K562 (cell line): ENCODE results near the gene TSPAN18. TPM values are rescaled to one million over a fixed set of nuclear protein-coding genes. Genes with fewer than 3 reads are reported as not detected.

Experiments used
- ATAC-seq: fragments of 200-7000 bp; cut with Tn5 transposase; 3 replicates; pipeline ENCODE4 v1.9.1; 2020; ENCODE audit warnings: moderate library complexity
- BruUV-seq: library from RNA; stranded (reverse); fragments of 400-500 nt; replicated peaks from 2 replicates; lab custom pipeline; 2021; lab: Mats Ljungman, UMichigan
- CTCF ChIA-PET: fragments of 300-600 bp; formaldehyde crosslinking; extraction: SDS; loops from one replicate; lab custom pipeline; 2021; ENCODE audit warnings: low intra/inter-chr PET ratio; lab: Yijun Ruan, JAX
- POLR2A ChIA-PET: fragments of 300-600, 350-650 bp; sonication (Branson Sonifier 250); formaldehyde crosslinking; extraction: SDS; loops from one replicate; lab custom pipeline; 2021; ENCODE audit warnings: antibody characterized with exemption, inconsistent platforms; lab: Yijun Ruan, JAX
- DNase-seq, 4 experiments: peaks; one replicate each; pipeline versions ENCODE4 v3.0.0 to v3.0.0-alpha.2; 2011 to 2018; ENCODE audit warnings: low spot score in 3 of 4, mixed read lengths in 3 of 4; ENCODE audit errors: extremely low read depth in 1 of 4
- FAIRE-seq: peaks from 2 replicates; lab custom pipeline; 2011; peaks lifted over from hg19 to GRCh38; lab: Jason Lieb, UNC
- H2AFZ ChIP-seq: 2 replicates; pipeline ENCODE4 v1.6.0; 2011; ENCODE audit warnings: low read depth, low read length, control low read depth, inconsistent platforms
- H3K27ac ChIP-seq: fragments of 200-600 bp; 3 replicates; pipeline ENCODE4 v1.8.0; 2011; ENCODE audit warnings: low read depth, mild to moderate bottlenecking, control low read depth, inconsistent platforms, low read length, moderate library complexity, mixed read lengths; ENCODE audit errors: extremely low read depth
- H3K27me3 ChIP-seq, 2 experiments: fragments of 300-600 bp in 1 of 2; 2 replicates in 1 of 2; 3 replicates in 1 of 2; pipeline versions ENCODE4 v1.6.0 to v1.8.0; 2011; ENCODE audit warnings: inconsistent platforms in 2 of 2, low read length in 2 of 2, mild to moderate bottlenecking in 1 of 2, mixed read lengths in 1 of 2, moderate library complexity in 1 of 2; ENCODE audit not compliant: control insufficient read depth in 2 of 2, insufficient read depth in 2 of 2
- H3K36me3 ChIP-seq: fragments of 300-600 bp; 3 replicates; pipeline ENCODE4 v1.8.0; 2011; ENCODE audit warnings: mild to moderate bottlenecking, low read length, inconsistent platforms; ENCODE audit not compliant: control insufficient read depth, insufficient read depth
- H3K4me1 ChIP-seq, 2 experiments: fragments of 200-600 bp in 1 of 2; replicated peaks in 1 of 2; 2 replicates in 1 of 2; 3 replicates in 1 of 2; pipeline versions ENCODE4 v1.5.1 to v1.8.0; 2011; ENCODE audit warnings: inconsistent platforms in 2 of 2, low read length in 2 of 2, mild to moderate bottlenecking in 1 of 2, mixed read lengths in 1 of 2, moderate library complexity in 1 of 2; ENCODE audit not compliant: control insufficient read depth in 2 of 2, insufficient read depth in 2 of 2
- H3K4me2 ChIP-seq: 2 replicates; pipeline ENCODE4 v1.6.1; 2011; ENCODE audit warnings: low read length, control low read depth, inconsistent platforms, mixed read lengths; ENCODE audit not compliant: insufficient read depth
- H3K4me3 ChIP-seq: fragments of 200-600 bp; sonication (generic), shearing (Covaris generic); 2 replicates; pipeline ENCODE4 v1.5.1; 2016; ENCODE audit warnings: control low read depth, inconsistent platforms
- H3K79me2 ChIP-seq: fragments of 200-600 bp; 3 replicates; pipeline ENCODE4 v1.8.0; 2011; ENCODE audit warnings: low read length, inconsistent platforms; ENCODE audit not compliant: control insufficient read depth, insufficient read depth
- H3K9ac ChIP-seq, 2 experiments: 2 replicates each; pipeline versions ENCODE4 v1.6.0 to v1.6.1; 2011; ENCODE audit warnings: low read depth in 2 of 2, low read length in 2 of 2, control low read depth in 1 of 2, inconsistent platforms in 1 of 2, mild to moderate bottlenecking in 1 of 2, mixed read lengths in 1 of 2; ENCODE audit not compliant: insufficient read depth in 1 of 2
- H3K9me1 ChIP-seq: one replicate; pipeline ENCODE4 v1.6.0; 2011; ENCODE audit warnings: inconsistent platforms, mild to moderate bottlenecking, low read length, moderate library complexity; ENCODE audit not compliant: control insufficient read depth, insufficient read depth
- H3K9me3 ChIP-seq: replicated peaks from 2 replicates; pipeline ENCODE4 v1.5.1; 2011; ENCODE audit warnings: low read depth, low read length, inconsistent platforms; ENCODE audit not compliant: control insufficient read depth, insufficient read depth
- H4K20me1 ChIP-seq: replicated peaks from 2 replicates; pipeline ENCODE4 v1.6.1; 2011; ENCODE audit warnings: low read length, inconsistent platforms, mixed read lengths; ENCODE audit not compliant: control insufficient read depth, insufficient read depth
- CHD1 ChIP-seq: fragments of 200-600 bp; sonication (generic); IDR thresholded peaks from one replicate; pipeline ENCODE4 v1.6.1; 2012; ENCODE audit warnings: mild to moderate bottlenecking, moderate library complexity, low read length, inconsistent platforms
- E2F1 ChIP-seq: sonication (generic); formaldehyde crosslinking; IDR thresholded peaks from 2 replicates; pipeline ENCODE4 v1.8.1; 2023; ENCODE audit warnings: mild to moderate bottlenecking, missing genetic modification reagents, moderate library complexity
- FUS ChIP-seq: fragments of 200-400 bp; formaldehyde crosslinking; optimal IDR thresholded peaks from 2 replicates; pipeline ENCODE3; 2017; ENCODE audit warnings: low read depth, low read length
- GATA2 ChIP-seq: sonication (generic); formaldehyde crosslinking; IDR thresholded peaks from 2 replicates; pipeline ENCODE4 v1.4.0; 2020; ENCODE audit warnings: mild to moderate bottlenecking, missing genetic modification reagents
- SNIP1 ChIP-seq: fragments of 450-650 bp; IDR thresholded peaks from 2 replicates; pipeline ENCODE4 v1.7.1; 2017; ENCODE audit warnings: low read depth, mild to moderate bottlenecking
- SPI1 ChIP-seq: IDR thresholded peaks from 2 replicates; pipeline ENCODE4 v1.6.1; 2011; ENCODE audit warnings: low read depth, low read length, control low read depth, borderline replicate concordance
- TAF9B ChIP-seq: fragments of 450-650 bp; IDR thresholded peaks from 2 replicates; pipeline ENCODE4 v1.6.1; 2018; ENCODE audit warnings: mild to moderate bottlenecking; ENCODE audit not compliant: partially characterized antibody
- ZBTB17 ChIP-seq: fragments of 450-650 bp; formaldehyde crosslinking; IDR thresholded peaks from 2 replicates; pipeline ENCODE4 v1.4.0; 2020; ENCODE audit warnings: mild to moderate bottlenecking
- ZNF184 ChIP-seq: sonication (generic); formaldehyde crosslinking; IDR thresholded peaks from 2 replicates; pipeline ENCODE4 v1.5.0; 2020; ENCODE audit warnings: missing genetic modification reagents
- ZNF324 ChIP-seq: fragments of 250-450 bp; sonication (Bioruptor Pico); IDR thresholded peaks from 2 replicates; pipeline ENCODE4 v1.4.0; 2020; ENCODE audit warnings: mild to moderate bottlenecking
- ZNF445 ChIP-seq: fragments of 250-450 bp; sonication (Bioruptor Pico); IDR thresholded peaks from 2 replicates; pipeline ENCODE4 v1.4.0; 2020; ENCODE audit warnings: low read depth, mild to moderate bottlenecking, moderate library complexity
- ZNF583 ChIP-seq: fragments of 250-450 bp; sonication (Bioruptor Pico); IDR thresholded peaks from 2 replicates; pipeline ENCODE4 v1.4.0; 2020
- ZNF75A ChIP-seq: fragments of 450-650 bp; formaldehyde crosslinking; IDR thresholded peaks from 2 replicates; pipeline ENCODE4 v1.4.0; 2020; ENCODE audit warnings: mild to moderate bottlenecking
- WGBS: fragments of 100-300 bp; shearing (Covaris generic); methylation state at CpG from one replicate; pipeline ENCODE4 v1.1.6; 2016; ENCODE audit warnings: low coverage, mixed read lengths; ENCODE audit not compliant: insufficient coverage; ENCODE audit errors: missing lambda C conversion rate; 5-methylcytosine and 5-hydroxymethylcytosine counted together
- in situ Hi-C: fragments of 300-500 bp; cut with MboI; formaldehyde crosslinking; loops from 4 replicates; pipeline ENCODE4 v1.15.0; 2018; ENCODE audit warnings: inconsistent platforms, mixed read lengths
- intact Hi-C: fragments of 100-400 bp; cut with micrococcal nuclease; formaldehyde crosslinking; loops from 2 replicates; pipeline ENCODE4 v1.14.2; 2022
- polyA plus RNA-seq, 8 experiments: library from polyadenylated mRNA; depleted of rRNA in 4 of 8; stranded (reverse) in 5 of 8; unstranded in 3 of 8; fragments of >200 nt; fragmentation: Nextera tagmentation in 2 of 8; fragmentation: Illumina TruSeq in 1 of 8; extraction: Ambion mirVana in 2 of 8; extraction: Trizol in 1 of 8; gene quantifications; 2 replicates each; pipeline versions ENCODE4 v1.2.1 to v1.2.3, GENCODE V29; 2011 to 2014; ENCODE audit warnings: inconsistent platforms in 1 of 8, missing spikeins in 1 of 8
- total RNA-seq, 7 experiments: library from RNA; depleted of rRNA in 6 of 7; stranded (reverse); fragments of >200 nt in 6 of 7; fragmentation: Illumina TruSeq in 2 of 7; extraction: Trizol in 2 of 7; gene quantifications; 2 replicates each; pipeline versions ENCODE4 v1.2.1 to v1.2.3, GENCODE V29; 2011 to 2021; ENCODE audit warnings: low replicate concordance in 1 of 7
- TF ChIP-seq, protein P1 (sequence below): fragments of 450-650 bp; IDR thresholded peaks from one replicate; pipeline ENCODE4 v1.6.1; 2018; ENCODE audit warnings: mild to moderate bottlenecking, moderate library complexity; ENCODE audit not compliant: partially characterized antibody
- TF ChIP-seq, protein P2 (sequence below): fragments of 450-650 bp; IDR thresholded peaks from 2 replicates; pipeline ENCODE4 v1.7.0; 2016; ENCODE audit warnings: borderline replicate concordance

TSPAN18 gene
- total and polyA plus RNA-seq, 9 of the 15 experiments (the other 6 are each of a cell fraction or from before 2014, with no cell fraction given) = 0.17 to 0.35 (median 0.22) TPM; not detected in 4

GRCh38 chr11:44708009-44708408 lies 18.8 kb upstream of the TSPAN18 start:
- H3K36me3 ChIP-seq = no peaks in the 10 kb centered on the region
- CTCF ChIA-PET = no interaction called here
- no peaks in the 10 kb centered on the region for H3K9me1 ChIP-seq
- TF ChIP-seq CHD1 = no peak
- no peak for TF ChIP-seq ZNF75A (CRISPR knock-in tag)
- no peak for TF ChIP-seq ZNF583 (CRISPR knock-in tag)
- TF ChIP-seq, protein P1, sequence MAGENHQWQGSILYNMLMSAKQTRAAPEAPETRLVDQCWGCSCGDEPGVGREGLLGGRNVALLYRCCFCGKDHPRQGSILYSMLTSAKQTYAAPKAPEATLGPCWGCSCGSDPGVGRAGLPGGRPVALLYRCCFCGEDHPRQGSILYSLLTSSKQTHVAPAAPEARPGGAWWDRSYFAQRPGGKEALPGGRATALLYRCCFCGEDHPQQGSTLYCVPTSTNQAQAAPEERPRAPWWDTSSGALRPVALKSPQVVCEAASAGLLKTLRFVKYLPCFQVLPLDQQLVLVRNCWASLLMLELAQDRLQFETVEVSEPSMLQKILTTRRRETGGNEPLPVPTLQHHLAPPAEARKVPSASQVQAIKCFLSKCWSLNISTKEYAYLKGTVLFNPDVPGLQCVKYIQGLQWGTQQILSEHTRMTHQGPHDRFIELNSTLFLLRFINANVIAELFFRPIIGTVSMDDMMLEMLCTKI = no peak
- no peak for TF ChIP-seq SPI1
- TF ChIP-seq ZNF445 = no peak
- TF ChIP-seq SNIP1 = no peak
- no peak for TF ChIP-seq ZNF324 (CRISPR knock-in tag)
- TF ChIP-seq ZNF184 (CRISPR knock-in tag) = no peak
- no peak for TF ChIP-seq ZBTB17 (CRISPR knock-in tag)
- TF ChIP-seq FUS = no peak
- TF ChIP-seq, protein P2, sequence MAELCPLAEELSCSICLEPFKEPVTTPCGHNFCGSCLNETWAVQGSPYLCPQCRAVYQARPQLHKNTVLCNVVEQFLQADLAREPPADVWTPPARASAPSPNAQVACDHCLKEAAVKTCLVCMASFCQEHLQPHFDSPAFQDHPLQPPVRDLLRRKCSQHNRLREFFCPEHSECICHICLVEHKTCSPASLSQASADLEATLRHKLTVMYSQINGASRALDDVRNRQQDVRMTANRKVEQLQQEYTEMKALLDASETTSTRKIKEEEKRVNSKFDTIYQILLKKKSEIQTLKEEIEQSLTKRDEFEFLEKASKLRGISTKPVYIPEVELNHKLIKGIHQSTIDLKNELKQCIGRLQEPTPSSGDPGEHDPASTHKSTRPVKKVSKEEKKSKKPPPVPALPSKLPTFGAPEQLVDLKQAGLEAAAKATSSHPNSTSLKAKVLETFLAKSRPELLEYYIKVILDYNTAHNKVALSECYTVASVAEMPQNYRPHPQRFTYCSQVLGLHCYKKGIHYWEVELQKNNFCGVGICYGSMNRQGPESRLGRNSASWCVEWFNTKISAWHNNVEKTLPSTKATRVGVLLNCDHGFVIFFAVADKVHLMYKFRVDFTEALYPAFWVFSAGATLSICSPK = no peak
- no peak for TF ChIP-seq GATA2 (CRISPR knock-in tag)
- TF ChIP-seq E2F1 = no peak
- no peak for TF ChIP-seq TAF9B
- H3K9ac ChIP-seq = no peak overlapping the region
- ATAC-seq = no peak
- intact Hi-C loops (no loop called here), in situ Hi-C loops (no loop called here)
- H4K20me1 ChIP-seq = no peaks in the 10 kb centered on the region
- no peaks in the 10 kb centered on the region for H3K79me2 ChIP-seq
- no peak for FAIRE-seq
- POLR2A ChIA-PET = interaction anchor here (0.6 to 1.2 kb wide), 2 partner anchors 53 to 108 kb away, joined by 3 read pairs; no protein-coding TSS in a partner anchor
- WGBS = 2% methylated on average over 10 of the region's 10 CpGs
- no peak overlapping the region for H2AFZ ChIP-seq
- no peaks in the 10 kb centered on the region; a peak in 1 of 5 replicates for H3K4me1 ChIP-seq
- no peak overlapping the region for H3K27ac ChIP-seq
- no TSS peak for BruUV-seq
- DNase-seq = no peak
- 0 out of 2 replicates have a peak, but pooled peaks cover 1% of the 10 kb centered on the region for H3K9me3 ChIP-seq
- no peak overlapping the region for H3K4me3 ChIP-seq
- H3K4me2 ChIP-seq = no peak overlapping the region
- peaks cover 7 to 44% of the 10 kb centered on the region in 2 experiments; a peak in 3 of 5 replicates for H3K27me3 ChIP-seq
